DND-41 (cell line): ENCODE data around the gene CCDC110.

ENCODE experiments used
- ATAC-seq: fragments of 200-7000 bp; cut with Tn5 transposase; 3 replicates; pipeline ENCODE4 v1.9.1; 2021; ENCODE audit warnings: low read depth; ENCODE audit not compliant: insufficient read depth
- DNase-seq: peaks from one replicate; pipeline ENCODE4 v3.0.0-alpha.2; 2020
- H2AFZ ChIP-seq: 2 replicates; pipeline ENCODE4 v1.6.0; 2012; ENCODE audit warnings: low read depth, low read length
- H3K27ac ChIP-seq: 2 replicates; pipeline ENCODE4 v1.5.1; 2012; ENCODE audit warnings: low read length, inconsistent platforms
- H3K27me3 ChIP-seq: fragments of 200-600 bp; sonication (generic); 2 replicates; pipeline ENCODE4 v1.6.0; 2012; ENCODE audit warnings: low read length, mild to moderate bottlenecking, inconsistent platforms; ENCODE audit not compliant: insufficient read depth, poor library complexity
- H3K36me3 ChIP-seq: 2 replicates; pipeline ENCODE4 v1.5.1; 2012; ENCODE audit warnings: low read length, inconsistent platforms; ENCODE audit not compliant: insufficient read depth
- H3K4me1 ChIP-seq: 2 replicates; pipeline ENCODE4 v1.5.1; 2012; ENCODE audit warnings: mild to moderate bottlenecking, low read length; ENCODE audit not compliant: insufficient read depth
- H3K4me2 ChIP-seq: 2 replicates; pipeline ENCODE4 v1.6.0; 2012; ENCODE audit warnings: mild to moderate bottlenecking, moderate library complexity, low read length, inconsistent platforms; ENCODE audit not compliant: insufficient read depth
- H3K4me3 ChIP-seq, 2 experiments: fragments of 200-600 bp in 1 of 2; shearing (Covaris generic) in 1 of 2; 2 replicates each; pipeline ENCODE4 v1.5.1; 2012 to 2016; ENCODE audit warnings: inconsistent platforms in 2 of 2, low read length in 2 of 2, mild to moderate bottlenecking in 2 of 2, low read depth in 1 of 2, moderate library complexity in 1 of 2
- H3K79me2 ChIP-seq: 2 replicates; pipeline ENCODE4 v1.6.0; 2012; ENCODE audit warnings: low read length, inconsistent platforms; ENCODE audit not compliant: insufficient read depth
- H3K9ac ChIP-seq: 2 replicates; pipeline ENCODE4 v1.6.0; 2012; ENCODE audit warnings: low read depth, mild to moderate bottlenecking, inconsistent platforms, low read length, moderate library complexity
- H3K9me3 ChIP-seq: 2 replicates; pipeline ENCODE4 v1.5.1; 2012; ENCODE audit warnings: low read length, moderate library complexity, mild to moderate bottlenecking, inconsistent platforms; ENCODE audit not compliant: insufficient read depth, severe bottlenecking
- H4K20me1 ChIP-seq: 2 replicates; pipeline ENCODE4 v1.6.0; 2012; ENCODE audit warnings: low read length; ENCODE audit not compliant: insufficient read depth
- EZH2 ChIP-seq: IDR thresholded peaks from 3 replicates; pipeline ENCODE4 v1.6.1; 2012; ENCODE audit warnings: borderline replicate concordance, low read depth, mild to moderate bottlenecking, moderate library complexity, low read length, inconsistent platforms; ENCODE audit not compliant: severe bottlenecking
- TF ChIP-seq, protein P1 (sequence below): IDR thresholded peaks from 2 replicates; pipeline ENCODE4 v1.5.1; 2012; ENCODE audit warnings: borderline replicate concordance, low read length, moderate library complexity, mild to moderate bottlenecking; ENCODE audit not compliant: poor library complexity, severe bottlenecking; ENCODE audit errors: extremely low read depth

The CCDC110 gene

DNA sequence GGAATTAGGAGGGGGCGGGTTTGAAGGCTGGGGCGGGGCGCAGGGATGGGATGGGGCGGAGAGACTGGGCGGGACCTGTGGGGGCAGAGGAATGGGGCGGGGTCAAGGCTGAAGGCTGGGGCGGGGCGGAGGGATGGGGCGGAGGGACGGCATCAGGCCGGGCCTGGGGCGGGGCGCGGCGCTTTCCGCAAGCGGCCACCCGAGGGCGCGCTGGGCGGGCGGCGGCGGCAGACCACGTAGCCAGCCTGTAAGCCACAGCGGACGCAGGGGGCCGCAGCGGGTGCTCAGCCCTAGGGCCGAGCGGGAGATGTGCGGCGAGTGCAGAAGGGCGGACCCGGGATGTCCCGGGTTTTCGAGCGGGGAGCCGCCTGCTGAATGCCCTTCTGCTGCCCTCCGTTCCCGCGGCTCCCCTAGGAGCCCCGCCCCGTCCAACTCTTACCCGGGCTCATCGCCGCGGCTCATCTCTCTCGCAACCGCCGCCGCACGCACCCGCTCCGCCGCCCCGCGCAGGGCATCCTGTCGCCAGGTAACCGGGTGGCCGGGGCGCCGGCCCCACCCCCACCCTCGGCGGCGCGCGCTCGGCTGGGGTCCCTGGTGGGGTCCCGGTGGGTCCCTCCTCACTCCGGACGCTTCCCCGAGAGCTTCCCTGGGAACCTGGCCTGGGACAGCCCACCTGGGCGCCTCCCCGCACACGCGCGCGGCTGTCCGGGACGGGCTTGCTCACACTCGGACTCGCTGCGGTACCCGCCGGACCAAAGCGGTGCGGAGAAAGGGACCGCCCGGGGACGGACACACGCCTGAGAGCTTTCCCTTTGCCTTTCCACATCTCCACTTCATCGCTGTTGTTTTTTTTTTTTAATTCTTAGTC lies at the start of gene CCDC110:
Gene CCDC110 (minus strand): TSS at position 499 of the 868 bp plus-strand sequence. CDS start 50 bp downstream, at position 449.
- no peak for TF ChIP-seq EZH2
- TF ChIP-seq, protein P1, sequence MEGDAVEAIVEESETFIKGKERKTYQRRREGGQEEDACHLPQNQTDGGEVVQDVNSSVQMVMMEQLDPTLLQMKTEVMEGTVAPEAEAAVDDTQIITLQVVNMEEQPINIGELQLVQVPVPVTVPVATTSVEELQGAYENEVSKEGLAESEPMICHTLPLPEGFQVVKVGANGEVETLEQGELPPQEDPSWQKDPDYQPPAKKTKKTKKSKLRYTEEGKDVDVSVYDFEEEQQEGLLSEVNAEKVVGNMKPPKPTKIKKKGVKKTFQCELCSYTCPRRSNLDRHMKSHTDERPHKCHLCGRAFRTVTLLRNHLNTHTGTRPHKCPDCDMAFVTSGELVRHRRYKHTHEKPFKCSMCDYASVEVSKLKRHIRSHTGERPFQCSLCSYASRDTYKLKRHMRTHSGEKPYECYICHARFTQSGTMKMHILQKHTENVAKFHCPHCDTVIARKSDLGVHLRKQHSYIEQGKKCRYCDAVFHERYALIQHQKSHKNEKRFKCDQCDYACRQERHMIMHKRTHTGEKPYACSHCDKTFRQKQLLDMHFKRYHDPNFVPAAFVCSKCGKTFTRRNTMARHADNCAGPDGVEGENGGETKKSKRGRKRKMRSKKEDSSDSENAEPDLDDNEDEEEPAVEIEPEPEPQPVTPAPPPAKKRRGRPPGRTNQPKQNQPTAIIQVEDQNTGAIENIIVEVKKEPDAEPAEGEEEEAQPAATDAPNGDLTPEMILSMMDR, result no peak
- Histone ChIP-seq H3K27me3 (no peaks in the 10 kb centered on the region), H4K20me1 (no peaks in the 10 kb centered on the region), H3K27ac (no peak within 1 kb of the TSS), H3K4me1 (no peaks in the 10 kb centered on the region), H3K4me2 (no peak within 1 kb of the TSS), H3K4me3 (no peak within 1 kb of the TSS), H3K9ac (no peak within 1 kb of the TSS), H3K9me3 (no peaks in the 10 kb centered on the region), H3K36me3 (no peaks in the 10 kb centered on the region), H3K79me2 (no peaks in the 10 kb centered on the region), H2AFZ (no peak within 1 kb of the TSS)
- no peak for ATAC-seq
- no peak for DNase-seq

- H3K27me3 ChIP-seq, result no peaks in the 10 kb centered on the region
- no peak overlapping the region for H2AFZ ChIP-seq
- no peaks in the 10 kb centered on the region for H3K4me1 ChIP-seq
- H3K36me3 ChIP-seq, result no peaks in the 10 kb centered on the region
- no peaks in the 10 kb centered on the region for H3K79me2 ChIP-seq
- no peak overlapping the region for H3K4me3 ChIP-seq
- H3K27ac ChIP-seq, result no peak overlapping the region
- H4K20me1 ChIP-seq, result no peaks in the 10 kb centered on the region
- ATAC-seq, result no peak
- no peak for DNase-seq
- no peak overlapping the region for H3K4me2 ChIP-seq
- TF ChIP-seq, protein P1, result no peak
- TF ChIP-seq EZH2, result no peak
- H3K9ac ChIP-seq, result no peak overlapping the region
- H3K9me3 ChIP-seq, result no peaks in the 10 kb centered on the region
Measured at GRCh38 chr4:185520119-185520518, 48.6 kb upstream of the CCDC110 start.

GRCh38 chr4:185518494-185518893 lies 47.0 kb upstream of the CCDC110 start:
- H3K4me3 ChIP-seq, result no peak overlapping the region
- TF ChIP-seq, protein P1, result no peak
- no peak for TF ChIP-seq EZH2
- H3K79me2 ChIP-seq, result no peaks in the 10 kb centered on the region
- no peak overlapping the region for H3K4me2 ChIP-seq
- no peak overlapping the region for H3K27ac ChIP-seq
- no peaks in the 10 kb centered on the region for H3K9me3 ChIP-seq
- H4K20me1 ChIP-seq, result no peaks in the 10 kb centered on the region
- H3K9ac ChIP-seq, result no peak overlapping the region
- ATAC-seq, result no peak
- H3K36me3 ChIP-seq, result no peaks in the 10 kb centered on the region
- no peaks in the 10 kb centered on the region for H3K4me1 ChIP-seq
- H2AFZ ChIP-seq, result no peak overlapping the region
- no peak for DNase-seq
- no peaks in the 10 kb centered on the region for H3K27me3 ChIP-seq
